Thyroid gland (tissue), 4 donors: ENCODE results near the gene MRPL33. TPM values are rescaled to one million over a fixed set of nuclear protein-coding genes. Genes with fewer than 3 reads are reported as not detected.
A peak's percentile ranks its signal among the peaks of the same experiment; 100 is the strongest.

Experiments used
- DNase-seq, 2 donors: peaks; one replicate each; pipeline ENCODE4 v3.0.0-alpha.2; 2019
- H3K27ac ChIP-seq, 3 donors: fragments of 200-600 bp; sonication (generic); 1 replicate in 2 of 3; 2 replicates in 1 of 3; pipeline ENCODE4 v1.5.1; 2016 to 2019; ENCODE audit warnings: mild to moderate bottlenecking in 1 of 3, moderate library complexity in 1 of 3
- H3K27me3 ChIP-seq: fragments of 200-600 bp; sonication (generic); one replicate; pipeline ENCODE4 v1.5.1; 2019
- H3K36me3 ChIP-seq, 2 donors: fragments of 200-600 bp; sonication (generic); one replicate each; pipeline ENCODE4 v1.5.1; 2016 to 2019
- H3K4me1 ChIP-seq, 2 donors: fragments of 200-600 bp; sonication (generic); one replicate each; pipeline ENCODE4 v1.5.1; 2017 to 2019
- H3K4me3 ChIP-seq, 3 donors: fragments of 200-600 bp; sonication (generic); replicated peaks in 1 of 3; 1 replicate in 2 of 3; 2 replicates in 1 of 3; pipeline ENCODE4 v1.5.1; 2016; ENCODE audit warnings: mild to moderate bottlenecking in 1 of 3
- H3K9me3 ChIP-seq: fragments of 200-600 bp; sonication (generic); one replicate; pipeline ENCODE4 v1.5.1; 2017
- POLR2A ChIP-seq, 2 donors: fragments of 450-650 bp; IDR thresholded peaks; one replicate each; pipeline ENCODE4 v1.6.1; 2017; ENCODE audit warnings: antibody characterized with exemption in 2 of 2, mild to moderate bottlenecking in 2 of 2, moderate library complexity in 1 of 2
- WGBS, 2 donors: methylation state at CpG; one replicate each; pipeline ENCODE4 v1.1.5; 2017; 5-methylcytosine and 5-hydroxymethylcytosine counted together
- intact Hi-C: fragments of 100-400 bp; cut with DNase I; formaldehyde crosslinking; loops from one replicate; pipeline ENCODE4 v1.15.1; 2023
- total RNA-seq, 4 donors: library from RNA; depleted of rRNA; stranded (reverse); fragments of >200 nt; gene quantifications; one replicate each; pipeline ENCODE4 v1.2.3, GENCODE V29; 2016
- TF ChIP-seq, protein P1 (sequence below), 6 experiments: fragments of 200-600 bp in 3 of 6; fragments of 450-650 bp in 3 of 6; sonication (generic) in 3 of 6; IDR thresholded peaks; one replicate each; pipeline ENCODE4 v1.5.1; 2016 to 2019; ENCODE audit warnings: antibody characterized with exemption in 6 of 6, mild to moderate bottlenecking in 2 of 6, inconsistent platforms in 1 of 6, moderate library complexity in 1 of 6

The MRPL33 gene
- total RNA-seq, 4 donors from 2014 or later, result 70.2 to 166 (median 130) TPM

DNA sequence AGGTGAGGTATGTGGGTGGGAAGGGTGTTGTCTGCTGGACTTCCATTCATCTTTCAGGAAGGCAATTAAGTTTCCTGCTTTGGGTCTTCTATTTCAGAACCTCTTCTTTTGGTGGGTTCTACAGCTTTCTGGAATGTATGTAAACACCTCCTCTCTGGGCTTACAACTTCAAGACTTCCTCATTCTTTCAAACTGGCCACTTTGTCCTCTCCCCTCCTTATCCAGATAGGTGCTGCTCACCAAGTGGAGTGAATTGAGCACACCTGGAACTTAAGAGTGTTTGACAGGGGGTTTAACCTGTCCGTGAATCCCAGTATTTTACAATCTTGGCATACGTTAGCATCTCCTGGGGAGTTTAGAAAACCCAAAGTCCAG lies 5.2 kb upstream of the MRPL33 start:
- no peak for TF ChIP-seq POLR2A (IDR thresholded peaks at IDR 0.05)
- TF ChIP-seq, protein P1, sequence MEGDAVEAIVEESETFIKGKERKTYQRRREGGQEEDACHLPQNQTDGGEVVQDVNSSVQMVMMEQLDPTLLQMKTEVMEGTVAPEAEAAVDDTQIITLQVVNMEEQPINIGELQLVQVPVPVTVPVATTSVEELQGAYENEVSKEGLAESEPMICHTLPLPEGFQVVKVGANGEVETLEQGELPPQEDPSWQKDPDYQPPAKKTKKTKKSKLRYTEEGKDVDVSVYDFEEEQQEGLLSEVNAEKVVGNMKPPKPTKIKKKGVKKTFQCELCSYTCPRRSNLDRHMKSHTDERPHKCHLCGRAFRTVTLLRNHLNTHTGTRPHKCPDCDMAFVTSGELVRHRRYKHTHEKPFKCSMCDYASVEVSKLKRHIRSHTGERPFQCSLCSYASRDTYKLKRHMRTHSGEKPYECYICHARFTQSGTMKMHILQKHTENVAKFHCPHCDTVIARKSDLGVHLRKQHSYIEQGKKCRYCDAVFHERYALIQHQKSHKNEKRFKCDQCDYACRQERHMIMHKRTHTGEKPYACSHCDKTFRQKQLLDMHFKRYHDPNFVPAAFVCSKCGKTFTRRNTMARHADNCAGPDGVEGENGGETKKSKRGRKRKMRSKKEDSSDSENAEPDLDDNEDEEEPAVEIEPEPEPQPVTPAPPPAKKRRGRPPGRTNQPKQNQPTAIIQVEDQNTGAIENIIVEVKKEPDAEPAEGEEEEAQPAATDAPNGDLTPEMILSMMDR (IDR thresholded peaks at IDR 0.05), result no peak
- no peak overlapping the region for H3K27ac ChIP-seq
- H3K27me3 ChIP-seq, result no peaks in the 10 kb centered on the region
- H3K4me3 ChIP-seq, result no peak overlapping the region
- intact Hi-C loops, result loop anchor here (10.0 kb wide), 1 partner anchor 629 kb away; the partner anchor contains the start of gene FOSL2
- peaks cover 0 to 13% of the 10 kb centered on the region in 2 donors for H3K4me1 ChIP-seq
- H3K9me3 ChIP-seq, result no peaks in the 10 kb centered on the region
- 83 to 90% methylated on average over 2 of the region's 2 CpGs for WGBS, 2 donors
- H3K36me3 ChIP-seq, result no peaks in the 10 kb centered on the region
- DNase-seq, result no peak

DNA sequence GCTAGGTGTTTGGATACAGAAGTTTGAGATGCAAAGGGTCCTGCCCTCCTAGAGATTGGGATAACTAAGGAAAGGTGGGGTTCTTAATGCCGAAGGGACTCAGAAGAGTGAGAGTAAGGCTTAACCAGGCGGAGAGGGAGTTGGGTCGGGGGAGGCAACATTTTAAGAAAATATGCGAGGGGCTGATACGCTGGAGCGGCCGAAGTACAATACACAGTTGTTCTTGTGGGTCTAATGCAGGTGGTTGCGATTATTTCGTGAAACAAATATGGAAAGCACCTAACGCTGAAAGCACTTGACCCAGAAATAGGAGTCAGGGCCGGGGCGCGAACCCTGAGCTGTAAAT lies 344 bp upstream of the MRPL33 start:
- 8 to 10% methylated on average over 13 of the region's 13 CpGs for WGBS, 2 donors
- intact Hi-C loops, result no loop called here

DNA sequence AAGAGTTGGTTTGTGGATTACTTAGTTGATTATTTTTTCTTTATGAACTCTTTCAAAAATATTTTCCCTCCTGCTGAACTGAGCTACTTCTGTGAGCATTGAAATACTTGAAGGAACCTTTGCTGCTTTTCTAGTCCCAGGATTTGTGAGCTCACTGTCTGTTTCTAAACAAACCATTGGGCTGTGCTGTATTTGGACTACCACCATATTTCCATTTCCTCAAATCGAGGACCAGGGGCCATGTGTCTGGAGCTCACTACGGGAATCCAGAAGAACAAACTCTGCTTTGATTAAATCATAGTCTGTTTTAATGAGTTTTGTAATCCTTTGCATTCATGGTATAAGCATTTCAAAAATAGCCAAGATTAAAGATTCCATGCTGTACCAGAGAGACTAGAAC lies 1.3 kb downstream of the MRPL33 start:
- peak overlapping the region in 1 of 3 donors; percentile 93 for H3K4me3 ChIP-seq
- no peak overlapping the region for H3K27ac ChIP-seq
- peaks cover 0 to 6% of the 10 kb centered on the region in 2 donors for H3K36me3 ChIP-seq
- intact Hi-C loops, result no loop called here
- peaks cover 0 to 23% of the 10 kb centered on the region in 2 donors for H3K4me1 ChIP-seq
- no peak for DNase-seq
- WGBS, 2 donors, result 12 to 20% methylated on average over 2 of the region's 2 CpGs
- TF ChIP-seq, protein P1 (IDR thresholded peaks at IDR 0.05), result no peak
- TF ChIP-seq POLR2A (IDR thresholded peaks at IDR 0.05), result no peak
- no peaks in the 10 kb centered on the region for H3K27me3 ChIP-seq
- no peaks in the 10 kb centered on the region for H3K9me3 ChIP-seq

More for the DNA sequence above, 344 bp upstream of the MRPL33 start:
- Histone ChIP-seq H3K4me1 (peaks cover 0 to 26% of the 10 kb centered on the region in 2 donors), H3K4me3 (peak overlapping the region; percentile 65 to 93 (median 92)), H3K27me3 (no peaks in the 10 kb centered on the region), H3K27ac (peak overlapping the region; percentile 81 to 84 (median 84)), H3K36me3 (peaks cover 0 to 4% of the 10 kb centered on the region in 2 donors), H3K9me3 (no peaks in the 10 kb centered on the region)
- no peak for TF ChIP-seq POLR2A (IDR thresholded peaks at IDR 0.05)
- TF ChIP-seq, protein P1 (IDR thresholded peaks at IDR 0.05), result no peak
- no peak for DNase-seq

DNA sequence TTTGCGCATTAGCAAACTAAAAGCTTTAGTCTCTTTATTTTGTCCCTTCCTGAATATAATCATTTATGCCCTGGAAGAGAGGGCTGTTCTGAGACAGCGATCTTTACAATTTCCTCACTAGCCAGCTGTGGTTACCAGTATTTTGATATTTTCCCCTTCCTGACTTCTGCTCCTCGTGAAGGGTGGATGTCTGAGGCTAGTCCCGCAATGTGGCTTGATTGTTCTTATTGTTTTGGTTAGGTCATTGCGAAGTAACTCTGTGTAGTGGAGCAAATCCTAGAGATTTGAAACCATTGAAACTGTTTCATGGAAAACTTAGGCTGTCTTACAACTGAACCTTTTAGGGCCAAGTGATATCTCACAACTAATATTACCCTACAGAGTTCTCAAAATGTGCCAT lies 2.4 kb downstream of the MRPL33 start:
- no peak overlapping the region for H3K4me3 ChIP-seq
- intact Hi-C loops, result no loop called here
- 65 to 78% methylated on average over 5 of the region's 5 CpGs for WGBS, 2 donors
- H3K27ac ChIP-seq, result no peak overlapping the region
- TF ChIP-seq POLR2A (IDR thresholded peaks at IDR 0.05), result no peak
- TF ChIP-seq, protein P1 (IDR thresholded peaks at IDR 0.05), result no peak
- H3K36me3 ChIP-seq, result peaks cover 0 to 6% of the 10 kb centered on the region in 2 donors
- peaks cover 0 to 28% of the 10 kb centered on the region in 2 donors for H3K4me1 ChIP-seq
- H3K9me3 ChIP-seq, result no peaks in the 10 kb centered on the region
- no peak for DNase-seq
- no peaks in the 10 kb centered on the region for H3K27me3 ChIP-seq

DNA sequence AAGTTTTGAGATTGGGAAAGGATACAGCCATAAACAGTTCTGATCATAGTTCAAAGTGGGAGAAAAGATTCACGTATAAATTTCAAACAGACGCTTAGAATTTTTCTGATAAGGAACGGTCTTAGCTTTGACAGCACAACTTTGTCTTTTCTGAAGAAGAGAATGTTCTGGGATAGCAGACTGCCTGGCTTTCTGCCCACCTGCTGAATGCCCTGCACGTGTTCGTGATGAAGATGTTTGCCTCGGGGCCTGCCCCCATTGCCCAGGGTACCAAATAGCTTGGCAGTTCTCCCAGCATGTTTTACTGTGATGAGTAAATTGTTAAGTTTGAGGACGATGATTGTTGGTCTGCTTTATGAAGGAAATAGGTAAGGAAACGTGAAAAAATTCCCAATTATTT lies 4.6 kb downstream of the MRPL33 start:
- peaks cover 0 to 13% of the 10 kb centered on the region in 2 donors for H3K36me3 ChIP-seq
- no peaks in the 10 kb centered on the region for H3K27me3 ChIP-seq
- H3K4me3 ChIP-seq, result no peak overlapping the region
- H3K4me1 ChIP-seq, result peaks cover 0 to 34% of the 10 kb centered on the region in 2 donors
- no peak overlapping the region for H3K27ac ChIP-seq
- no peak for DNase-seq
- intact Hi-C loops, result no loop called here
- TF ChIP-seq POLR2A (IDR thresholded peaks at IDR 0.05), result no peak
- TF ChIP-seq, protein P1 (IDR thresholded peaks at IDR 0.05), result no peak
- WGBS, 2 donors, result 73 to 88% methylated on average over 8 of the region's 8 CpGs
- no peaks in the 10 kb centered on the region for H3K9me3 ChIP-seq
